HepG2 (cell line): Measurements from ENCODE around the gene EMILIN3. TPM values are rescaled to one million over a fixed set of nuclear protein-coding genes. Genes with fewer than 3 reads are reported as not detected.

Experiments used
- ATAC-seq: fragments of 200-7000 bp; cut with Tn5 transposase; 3 replicates; pipeline ENCODE4 v1.9.1; 2020; ENCODE audit warnings: mild to moderate bottlenecking, moderate library complexity
- BruUV-seq: library from RNA; stranded (reverse); fragments of 400-500 nt; replicated peaks from 2 replicates; lab custom pipeline; 2021; lab: Mats Ljungman, UMichigan
- CTCF ChIA-PET: fragments of 300-600 bp; formaldehyde crosslinking; extraction: SDS; loops from one replicate; lab custom pipeline; 2021; ENCODE audit warnings: low total read pairs, inconsistent platforms, low intra/inter-chr PET ratio; lab: Yijun Ruan, JAX
- POLR2A ChIA-PET: fragments of 350-600 bp; sonication (Branson Sonifier 250); formaldehyde crosslinking; loops from one replicate; lab custom pipeline; 2020; ENCODE audit warnings: antibody characterized with exemption, inconsistent platforms; lab: Yijun Ruan, JAX
- DNase-seq: peaks from one replicate; pipeline ENCODE4 v3.0.0-alpha.2; 2015; ENCODE audit warnings: low spot score
- FAIRE-seq: peaks from 3 replicates; lab custom pipeline; 2011; peaks lifted over from hg19 to GRCh38; lab: Jason Lieb, UNC
- H2AFZ ChIP-seq: one replicate; pipeline ENCODE4 v1.6.1; 2011; ENCODE audit warnings: low read length, inconsistent platforms
- H3K27ac ChIP-seq: fragments of 300-600 bp; 3 replicates; pipeline ENCODE4 v1.8.0; 2011; ENCODE audit warnings: mixed run types, mild to moderate bottlenecking, mixed read lengths, low read length, inconsistent platforms; ENCODE audit not compliant: insufficient read depth; ENCODE audit errors: extremely low read length
- H3K27me3 ChIP-seq, 2 experiments: fragments of 200-600 bp in 1 of 2; 2 replicates in 1 of 2; 3 replicates in 1 of 2; pipeline versions ENCODE4 v1.6.0 to v1.8.0; 2011; ENCODE audit warnings: low read length in 2 of 2, mild to moderate bottlenecking in 2 of 2, moderate library complexity in 2 of 2, inconsistent platforms in 1 of 2; ENCODE audit not compliant: insufficient read depth in 2 of 2, control insufficient read depth in 1 of 2
- H3K36me3 ChIP-seq, 2 experiments: fragments of 200-600 bp in 1 of 2; replicated peaks in 1 of 2; 2 replicates in 1 of 2; 3 replicates in 1 of 2; pipeline versions ENCODE4 v1.5.1 to v1.8.0; 2011; ENCODE audit warnings: low read length in 2 of 2, inconsistent platforms in 1 of 2; ENCODE audit not compliant: insufficient read depth in 2 of 2, control insufficient read depth in 1 of 2
- H3K4me1 ChIP-seq: 2 replicates; pipeline ENCODE4 v1.5.1; 2012; ENCODE audit warnings: low read length, inconsistent platforms; ENCODE audit not compliant: insufficient read depth
- H3K4me2 ChIP-seq: 2 replicates; pipeline ENCODE4 v1.6.0; 2011; ENCODE audit warnings: low read depth, low read length, inconsistent platforms
- H3K4me3 ChIP-seq, 3 experiments: fragments of 200-600 bp in 1 of 3; sonication (generic), shearing (Covaris generic) in 1 of 3; replicated peaks in 1 of 3; 2 replicates each; pipeline ENCODE4 v1.5.1; 2011 to 2016; ENCODE audit warnings: low read length in 3 of 3, inconsistent platforms in 2 of 3, low read depth in 2 of 3, mild to moderate bottlenecking in 2 of 3, control low read depth in 1 of 3, mixed read lengths in 1 of 3; ENCODE audit not compliant: insufficient read depth in 1 of 3
- H3K79me2 ChIP-seq: one replicate; pipeline ENCODE4 v1.6.1; 2011; ENCODE audit warnings: low read length, inconsistent platforms; ENCODE audit not compliant: insufficient read depth
- H3K9ac ChIP-seq: 2 replicates; pipeline ENCODE4 v1.6.0; 2011; ENCODE audit warnings: mild to moderate bottlenecking, low read depth, low read length, inconsistent platforms; ENCODE audit not compliant: insufficient read depth
- H3K9me3 ChIP-seq: 2 replicates; pipeline ENCODE4 v1.5.1; 2012; ENCODE audit warnings: mild to moderate bottlenecking, low read length
- H4K20me1 ChIP-seq: 2 replicates; pipeline ENCODE4 v1.6.0; 2011; ENCODE audit warnings: inconsistent platforms, mild to moderate bottlenecking, low read length, moderate library complexity; ENCODE audit not compliant: insufficient read depth
- MTF2 ChIP-seq: sonication (generic); formaldehyde crosslinking; IDR thresholded peaks from 2 replicates; pipeline ENCODE4 v1.5.0; 2020; ENCODE audit warnings: missing genetic modification reagents, borderline replicate concordance
- ZNF558 ChIP-seq: sonication (generic); formaldehyde crosslinking; IDR thresholded peaks from 2 replicates; pipeline ENCODE4 v1.9.0; 2022; ENCODE audit warnings: mild to moderate bottlenecking, missing genetic modification reagents, borderline replicate concordance
- WGBS: methylation state at CpG from one replicate; pipeline ENCODE4 v1.1.6; 2017; ENCODE audit warnings: low lambda C conversion rate; 5-methylcytosine and 5-hydroxymethylcytosine counted together
- in situ Hi-C: cut with HindIII; loops from 2 replicates; pipeline ENCODE4 v1.10.0; 2017; ENCODE audit warnings: low pct_unique_long_range_greater_than_20kb; ENCODE audit not compliant: extremely low pct_ligation_motif_present
- intact Hi-C: fragments of 100-400 bp; cut with micrococcal nuclease; formaldehyde crosslinking; loops from one replicate; pipeline ENCODE4 v1.10.0; 2022; ENCODE audit not compliant: unreplicated experiment
- polyA plus RNA-seq, 8 experiments: library from polyadenylated mRNA; depleted of rRNA in 3 of 8; stranded (reverse) in 7 of 8; unstranded in 1 of 8; fragments of >200 nt; fragmentation: Illumina TruSeq in 4 of 8; extraction: Trizol in 4 of 8; gene quantifications; 2 replicates each; pipeline versions ENCODE4 v1.2.1 to v1.2.3, GENCODE V29; 2011 to 2016; ENCODE audit warnings: low read depth in 4 of 8, missing spikeins in 1 of 8, mixed read lengths in 1 of 8; ENCODE audit not compliant: insufficient read depth in 1 of 8
- total RNA-seq, 5 experiments: library from RNA; depleted of rRNA; stranded (reverse); fragments of >200 nt; fragmentation: Illumina TruSeq; extraction: Trizol; gene quantifications; 2 replicates each; pipeline ENCODE4 v1.2.3, GENCODE V29; 2016; ENCODE audit warnings: low read depth in 1 of 5
- TF ChIP-seq, protein P1 (sequence below): sonication (generic); formaldehyde crosslinking; IDR thresholded peaks from 2 replicates; pipeline ENCODE4 v1.4.0; 2020; ENCODE audit warnings: missing genetic modification reagents, borderline replicate concordance

Gene EMILIN3
- total and polyA plus RNA-seq, 2 of the 13 experiments (the other 11 are each of a cell fraction or from before 2014, with no cell fraction given), result 0.25 to 0.29 TPM

DNA sequence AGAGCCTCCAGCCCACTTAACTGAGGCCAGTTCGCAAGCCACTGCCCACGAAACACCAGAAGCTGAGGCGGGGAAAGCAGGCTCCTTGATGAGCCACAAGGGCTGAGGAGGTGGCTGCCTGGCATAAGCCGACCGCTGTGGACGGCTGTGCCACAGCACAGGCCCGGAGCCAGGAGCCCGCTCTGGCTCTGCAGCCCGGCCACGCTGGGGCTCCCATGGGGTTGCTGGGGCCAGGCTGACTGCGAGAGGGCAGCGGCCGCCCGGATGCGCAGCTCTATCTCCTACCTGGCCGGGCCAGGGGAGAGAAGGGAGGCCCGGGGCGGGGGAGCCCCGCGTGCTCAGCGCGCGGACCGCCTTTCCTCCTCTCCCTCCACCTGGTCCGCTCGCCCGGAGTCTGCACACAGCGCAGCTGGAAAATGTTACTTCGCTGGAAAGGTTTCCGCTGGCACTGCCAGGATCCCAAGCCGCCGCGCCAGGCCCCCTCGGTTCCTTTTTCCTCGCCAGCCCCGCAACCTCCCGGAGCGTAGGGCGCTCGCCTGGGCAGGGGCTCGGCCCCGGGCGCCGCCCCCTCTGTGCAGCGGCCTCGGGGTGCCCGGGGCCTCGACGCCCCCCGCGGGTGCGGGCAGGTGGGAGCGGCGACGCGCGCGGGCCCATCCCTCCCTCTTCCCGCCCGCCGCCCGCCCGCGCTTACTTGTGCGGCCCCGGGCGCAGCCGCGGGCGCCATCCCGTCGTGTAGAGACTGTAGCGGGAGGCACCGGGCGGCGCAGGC, 657 bp downstream of the EMILIN3 start (continued):
- 0 out of 2 replicates have a peak, but pooled peaks have one; percentile 44 for TF ChIP-seq MTF2 (CRISPR knock-in tag)

DNA sequence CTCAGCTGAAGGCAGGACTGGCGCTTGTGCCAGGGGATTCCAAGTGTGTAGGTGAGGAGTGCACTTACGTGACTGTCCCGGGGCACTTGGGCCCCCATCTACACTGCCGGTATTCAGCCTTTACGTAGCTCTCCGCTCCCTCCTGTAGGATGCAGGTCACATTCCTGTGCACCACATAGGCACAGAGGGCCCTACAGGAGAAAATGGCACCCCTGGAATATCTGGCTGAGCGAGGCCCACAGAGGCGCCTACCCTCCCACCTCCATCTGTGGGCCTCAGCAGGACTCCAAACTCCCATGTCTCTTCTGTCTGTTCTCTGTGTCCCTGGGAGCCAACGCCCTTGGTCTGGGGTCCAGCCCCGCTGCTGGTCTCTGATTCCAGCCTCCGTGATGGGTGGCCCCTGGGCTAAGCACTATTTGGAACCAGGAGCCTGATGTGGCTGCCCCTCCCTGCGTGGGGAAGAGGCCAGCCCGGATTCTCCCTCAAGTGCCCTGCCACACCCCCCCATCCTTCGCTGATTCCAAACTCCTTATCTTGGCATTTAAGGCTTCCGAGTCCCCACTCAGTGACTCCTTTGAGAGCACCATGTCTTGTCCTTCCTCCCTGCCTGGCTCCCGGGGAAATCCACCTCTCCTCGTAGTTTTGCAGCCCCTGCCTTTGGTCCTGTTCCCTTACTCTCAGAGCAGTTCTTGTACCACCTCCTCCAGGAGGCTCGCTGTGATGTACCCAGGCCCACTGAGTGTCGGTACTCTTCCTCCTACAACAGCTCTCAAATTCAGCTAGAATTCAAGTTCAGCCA, 1.5 kb downstream of the EMILIN3 start:
- Histone ChIP-seq H2AFZ (no peak overlapping the region), H3K4me3 (no peak overlapping the region), H3K27ac (no peak overlapping the region), H4K20me1 (no peaks in the 10 kb centered on the region), H3K9ac (no peak overlapping the region), H3K27me3 (peaks cover 26 to 44% of the 10 kb centered on the region in 2 experiments), H3K9me3 (no peaks in the 10 kb centered on the region), H3K36me3 (no peaks in the 10 kb centered on the region), H3K79me2 (no peaks in the 10 kb centered on the region), H3K4me2 (peak overlapping the region; percentile 80), H3K4me1 (peaks cover 14% of the 10 kb centered on the region)
- DNase-seq (no peak), FAIRE-seq (no peak), ATAC-seq (no peak)
- CTCF ChIA-PET, result no interaction called here
- BruUV-seq, result no TSS peak
- WGBS, result 66% methylated on average over 19 of the region's 19 CpGs
- intact Hi-C loops (no loop called here), in situ Hi-C loops (no loop called here)
- POLR2A ChIA-PET, result no interaction called here
- no peak for TF ChIP-seq ZNF558 (CRISPR knock-in tag)
- TF ChIP-seq, protein P1, sequence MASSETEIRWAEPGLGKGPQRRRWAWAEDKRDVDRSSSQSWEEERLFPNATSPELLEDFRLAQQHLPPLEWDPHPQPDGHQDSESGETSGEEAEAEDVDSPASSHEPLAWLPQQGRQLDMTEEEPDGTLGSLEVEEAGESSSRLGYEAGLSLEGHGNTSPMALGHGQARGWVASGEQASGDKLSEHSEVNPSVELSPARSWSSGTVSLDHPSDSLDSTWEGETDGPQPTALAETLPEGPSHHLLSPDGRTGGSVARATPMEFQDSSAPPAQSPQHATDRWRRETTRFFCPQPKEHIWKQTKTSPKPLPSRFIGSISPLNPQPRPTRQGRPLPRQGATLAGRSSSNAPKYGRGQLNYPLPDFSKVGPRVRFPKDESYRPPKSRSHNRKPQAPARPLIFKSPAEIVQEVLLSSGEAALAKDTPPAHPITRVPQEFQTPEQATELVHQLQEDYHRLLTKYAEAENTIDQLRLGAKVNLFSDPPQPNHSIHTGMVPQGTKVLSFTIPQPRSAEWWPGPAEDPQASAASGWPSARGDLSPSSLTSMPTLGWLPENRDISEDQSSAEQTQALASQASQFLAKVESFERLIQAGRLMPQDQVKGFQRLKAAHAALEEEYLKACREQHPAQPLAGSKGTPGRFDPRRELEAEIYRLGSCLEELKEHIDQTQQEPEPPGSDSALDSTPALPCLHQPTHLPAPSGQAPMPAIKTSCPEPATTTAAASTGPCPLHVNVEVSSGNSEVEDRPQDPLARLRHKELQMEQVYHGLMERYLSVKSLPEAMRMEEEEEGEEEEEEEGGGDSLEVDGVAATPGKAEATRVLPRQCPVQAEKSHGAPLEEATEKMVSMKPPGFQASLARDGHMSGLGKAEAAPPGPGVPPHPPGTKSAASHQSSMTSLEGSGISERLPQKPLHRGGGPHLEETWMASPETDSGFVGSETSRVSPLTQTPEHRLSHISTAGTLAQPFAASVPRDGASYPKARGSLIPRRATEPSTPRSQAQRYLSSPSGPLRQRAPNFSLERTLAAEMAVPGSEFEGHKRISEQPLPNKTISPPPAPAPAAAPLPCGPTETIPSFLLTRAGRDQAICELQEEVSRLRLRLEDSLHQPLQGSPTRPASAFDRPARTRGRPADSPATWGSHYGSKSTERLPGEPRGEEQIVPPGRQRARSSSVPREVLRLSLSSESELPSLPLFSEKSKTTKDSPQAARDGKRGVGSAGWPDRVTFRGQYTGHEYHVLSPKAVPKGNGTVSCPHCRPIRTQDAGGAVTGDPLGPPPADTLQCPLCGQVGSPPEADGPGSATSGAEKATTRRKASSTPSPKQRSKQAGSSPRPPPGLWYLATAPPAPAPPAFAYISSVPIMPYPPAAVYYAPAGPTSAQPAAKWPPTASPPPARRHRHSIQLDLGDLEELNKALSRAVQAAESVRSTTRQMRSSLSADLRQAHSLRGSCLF (CRISPR knock-in tag), result no peak
